ENCODE data around the gene PTCD2.

GRCh38 chr5:72301557-72301956, 18.6 kb upstream of the PTCD2 start:
- no peak for TF ChIP-seq CTCF (IDR thresholded peaks at IDR 0.05)
- TF ChIP-seq POLR2A (IDR thresholded peaks at IDR 0.05): no peak

Measured in esophagus squamous epithelium (tissue), 4 donors.